Measurements from ENCODE around the gene RTEL1.

RTEL1 gene

DNA sequence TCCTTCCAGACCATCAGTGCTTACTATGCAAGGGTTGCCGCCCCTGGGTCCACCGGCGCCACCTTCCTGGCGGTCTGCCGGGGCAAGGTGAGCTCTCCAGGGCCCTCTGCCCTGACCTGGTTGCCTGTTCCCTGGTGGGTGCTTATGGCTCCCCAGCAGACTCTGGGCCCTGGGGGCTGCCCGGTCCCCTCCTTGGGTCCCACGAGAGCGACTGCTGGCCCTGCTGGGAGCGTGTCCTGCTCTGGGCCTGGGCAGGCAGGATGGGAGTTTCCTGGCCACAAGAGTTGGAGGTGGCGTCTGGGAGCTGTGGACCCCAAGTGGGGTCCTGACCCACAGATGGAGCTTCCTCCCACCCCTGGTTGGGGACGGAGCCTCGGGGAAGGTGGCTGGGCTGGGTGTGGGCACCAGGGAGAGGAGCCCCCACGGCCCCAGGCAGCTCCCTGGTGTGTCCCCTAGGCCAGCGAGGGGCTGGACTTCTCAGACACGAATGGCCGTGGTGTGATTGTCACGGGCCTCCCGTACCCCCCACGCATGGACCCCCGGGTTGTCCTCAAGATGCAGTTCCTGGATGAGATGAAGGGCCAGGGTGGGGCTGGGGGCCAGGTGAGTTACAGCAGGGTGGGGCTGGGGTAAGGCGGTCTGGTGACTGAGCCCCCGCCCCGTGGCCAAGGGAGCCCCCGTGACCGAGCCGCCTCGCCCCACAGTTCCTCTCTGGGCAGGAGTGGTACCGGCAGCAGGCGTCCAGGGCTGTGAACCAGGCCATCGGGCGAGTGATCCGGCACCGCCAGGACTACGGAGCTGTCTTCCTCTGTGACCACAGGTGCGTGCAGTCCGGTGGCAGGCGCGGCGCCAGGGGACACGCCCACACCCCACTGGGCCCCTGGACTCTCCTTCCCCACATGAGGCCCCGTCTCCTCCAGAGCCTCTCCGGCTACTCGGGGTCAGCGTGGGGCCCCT lies 31.2 kb downstream of the RTEL1 start:
- DNase-seq (ENCODE audit: low read depth), result no peak
- no peak overlapping the region for H3K4me3 ChIP-seq (ENCODE audit: low read depth, low read length)
- TF ChIP-seq MYC (IDR thresholded peaks at IDR 0.05; ENCODE audit: low read depth, low read length) (no peak), POLR2A (IDR thresholded peaks at IDR 0.05; ENCODE audit: extremely low read depth, insufficient read length) (no peak)
- TF ChIP-seq, protein P1, sequence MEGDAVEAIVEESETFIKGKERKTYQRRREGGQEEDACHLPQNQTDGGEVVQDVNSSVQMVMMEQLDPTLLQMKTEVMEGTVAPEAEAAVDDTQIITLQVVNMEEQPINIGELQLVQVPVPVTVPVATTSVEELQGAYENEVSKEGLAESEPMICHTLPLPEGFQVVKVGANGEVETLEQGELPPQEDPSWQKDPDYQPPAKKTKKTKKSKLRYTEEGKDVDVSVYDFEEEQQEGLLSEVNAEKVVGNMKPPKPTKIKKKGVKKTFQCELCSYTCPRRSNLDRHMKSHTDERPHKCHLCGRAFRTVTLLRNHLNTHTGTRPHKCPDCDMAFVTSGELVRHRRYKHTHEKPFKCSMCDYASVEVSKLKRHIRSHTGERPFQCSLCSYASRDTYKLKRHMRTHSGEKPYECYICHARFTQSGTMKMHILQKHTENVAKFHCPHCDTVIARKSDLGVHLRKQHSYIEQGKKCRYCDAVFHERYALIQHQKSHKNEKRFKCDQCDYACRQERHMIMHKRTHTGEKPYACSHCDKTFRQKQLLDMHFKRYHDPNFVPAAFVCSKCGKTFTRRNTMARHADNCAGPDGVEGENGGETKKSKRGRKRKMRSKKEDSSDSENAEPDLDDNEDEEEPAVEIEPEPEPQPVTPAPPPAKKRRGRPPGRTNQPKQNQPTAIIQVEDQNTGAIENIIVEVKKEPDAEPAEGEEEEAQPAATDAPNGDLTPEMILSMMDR (IDR thresholded peaks at IDR 0.05; ENCODE audit: low read depth, low read length), result no peak
- TF ChIP-seq, protein P2, sequence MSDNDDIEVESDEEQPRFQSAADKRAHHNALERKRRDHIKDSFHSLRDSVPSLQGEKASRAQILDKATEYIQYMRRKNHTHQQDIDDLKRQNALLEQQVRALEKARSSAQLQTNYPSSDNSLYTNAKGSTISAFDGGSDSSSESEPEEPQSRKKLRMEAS (IDR thresholded peaks at IDR 0.05; ENCODE audit: low read depth, low read length), result no peak

DNA sequence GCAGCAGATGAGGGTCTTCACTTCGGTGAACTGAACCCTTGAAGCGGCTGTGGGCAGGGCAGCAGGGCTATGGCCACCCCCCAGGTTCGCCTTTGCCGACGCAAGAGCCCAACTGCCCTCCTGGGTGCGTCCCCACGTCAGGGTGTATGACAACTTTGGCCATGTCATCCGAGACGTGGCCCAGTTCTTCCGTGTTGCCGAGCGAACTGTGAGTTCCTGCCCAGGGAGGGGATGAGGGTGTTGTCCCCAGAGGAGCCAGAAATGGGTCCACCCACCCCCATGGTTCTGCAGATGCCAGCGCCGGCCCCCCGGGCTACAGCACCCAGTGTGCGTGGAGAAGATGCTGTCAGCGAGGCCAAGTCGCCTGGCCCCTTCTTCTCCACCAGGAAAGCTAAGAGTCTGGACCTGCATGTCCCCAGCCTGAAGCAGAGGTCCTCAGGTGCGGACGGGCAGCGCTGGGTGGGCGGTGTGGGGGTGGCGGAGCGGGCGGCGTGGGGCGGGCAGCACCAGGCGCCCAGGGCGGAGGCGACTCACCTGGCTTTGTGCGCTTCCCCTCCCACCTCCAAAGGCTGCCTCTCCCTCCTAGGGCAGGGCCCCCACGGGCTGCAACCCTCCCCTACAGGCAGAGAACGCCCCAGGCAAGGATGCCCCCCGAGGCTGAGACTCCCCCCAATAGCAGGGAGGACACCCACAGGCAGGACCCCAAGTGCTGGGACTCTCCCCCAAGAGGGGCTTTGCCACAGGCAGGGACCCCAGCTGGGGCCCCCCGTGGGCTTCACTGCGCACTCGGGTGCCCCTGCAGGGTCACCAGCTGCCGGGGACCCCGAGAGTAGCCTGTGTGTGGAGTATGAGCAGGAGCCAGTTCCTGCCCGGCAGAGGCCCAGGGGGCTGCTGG lies 32.1 kb downstream of the RTEL1 start:
- no peak overlapping the region for H3K4me3 ChIP-seq (ENCODE audit: low read depth, low read length)
- DNase-seq (ENCODE audit: low read depth), result no peak
- no peak for TF ChIP-seq POLR2A (IDR thresholded peaks at IDR 0.05; ENCODE audit: extremely low read depth, insufficient read length)
- TF ChIP-seq MYC (IDR thresholded peaks at IDR 0.05; ENCODE audit: low read depth, low read length), result no peak
- TF ChIP-seq, protein P2 (IDR thresholded peaks at IDR 0.05; ENCODE audit: low read depth, low read length), result no peak
- TF ChIP-seq, protein P1 (IDR thresholded peaks at IDR 0.05; ENCODE audit: low read depth, low read length), result no peak

DNA sequence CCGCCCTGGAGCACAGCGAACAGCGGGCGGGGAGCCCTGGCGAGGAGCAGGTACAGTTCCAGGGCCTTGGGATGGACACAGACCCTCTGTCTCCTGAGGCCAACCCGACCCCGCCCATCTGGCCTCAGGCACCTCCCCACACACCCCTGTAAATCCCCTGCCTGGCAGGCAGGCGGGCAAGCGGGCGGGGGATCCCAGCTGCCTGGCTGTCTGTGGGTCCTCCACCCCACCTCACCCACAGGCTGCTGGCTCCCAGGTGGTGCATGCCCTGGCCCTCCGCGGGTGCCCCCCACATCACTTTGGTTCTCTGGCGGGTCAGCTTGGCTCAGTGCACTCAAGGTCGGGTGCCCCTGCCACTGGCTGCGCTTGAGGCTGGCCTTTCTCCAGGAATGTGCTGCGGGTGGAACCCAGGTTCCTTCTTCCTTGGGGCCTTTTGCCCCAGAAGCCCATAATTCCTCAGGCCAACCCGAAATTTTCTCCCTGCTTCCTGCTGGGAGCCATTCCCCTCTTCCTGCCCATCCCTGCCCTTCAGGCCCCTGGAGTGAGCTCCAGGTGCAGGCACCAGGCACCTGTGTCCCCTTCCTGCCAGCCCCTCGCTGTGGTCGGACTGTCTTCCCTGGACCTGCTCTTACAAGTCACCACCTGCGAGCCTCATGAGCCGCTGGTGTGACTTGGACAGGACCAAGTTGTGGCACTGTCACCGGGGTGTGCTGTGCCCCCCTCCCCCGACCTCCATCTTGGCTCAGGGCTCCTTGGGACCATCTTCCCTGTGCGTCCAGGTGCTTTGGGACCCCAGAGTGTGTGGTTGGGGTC lies 33.0 kb downstream of the RTEL1 start:
- TF ChIP-seq POLR2A (IDR thresholded peaks at IDR 0.05; ENCODE audit: extremely low read depth, insufficient read length) (no peak), MYC (IDR thresholded peaks at IDR 0.05; ENCODE audit: low read depth, low read length) (no peak)
- TF ChIP-seq, protein P1 (IDR thresholded peaks at IDR 0.05; ENCODE audit: low read depth, low read length), result no peak
- TF ChIP-seq, protein P2 (IDR thresholded peaks at IDR 0.05; ENCODE audit: low read depth, low read length), result no peak

DNA sequence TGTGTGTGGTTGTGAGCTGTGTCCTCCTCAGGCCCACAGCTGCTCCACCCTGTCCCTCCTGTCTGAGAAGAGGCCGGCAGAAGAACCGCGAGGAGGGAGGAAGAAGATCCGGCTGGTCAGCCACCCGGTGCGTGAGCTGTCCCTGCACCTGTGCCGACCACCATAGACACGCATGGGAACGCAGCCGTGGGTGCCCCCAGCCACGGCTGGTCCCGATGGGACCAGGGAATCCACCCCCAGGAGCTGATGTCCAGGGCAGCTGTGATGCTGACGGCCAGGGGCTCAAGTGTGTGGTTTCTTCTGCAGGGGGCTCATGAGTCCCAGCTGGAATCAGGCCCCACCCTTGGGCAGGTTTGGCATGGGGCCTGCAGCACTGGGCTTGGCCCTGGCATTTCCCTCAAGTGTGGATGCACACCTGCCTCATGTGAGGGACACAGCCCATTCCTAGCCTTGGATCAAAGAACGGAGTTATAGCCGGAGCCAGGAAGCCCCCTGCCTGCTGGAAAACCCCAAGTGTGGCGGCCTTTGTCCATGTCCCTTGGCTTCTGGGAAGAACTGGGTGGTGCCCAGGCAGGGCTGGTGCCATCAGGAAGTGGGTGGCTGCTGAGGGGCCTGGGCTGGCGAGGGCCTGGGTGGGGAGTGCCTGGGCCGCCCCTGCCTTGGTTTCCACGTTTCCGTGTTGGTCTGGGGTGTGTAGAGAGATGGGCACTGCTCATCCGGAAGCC lies 33.8 kb downstream of the RTEL1 start:
- TF ChIP-seq, protein P2 (IDR thresholded peaks at IDR 0.05; ENCODE audit: low read depth, low read length), result no peak
- TF ChIP-seq, protein P1 (IDR thresholded peaks at IDR 0.05; ENCODE audit: low read depth, low read length), result no peak
- TF ChIP-seq POLR2A (IDR thresholded peaks at IDR 0.05; ENCODE audit: extremely low read depth, insufficient read length) (no peak), MYC (IDR thresholded peaks at IDR 0.05; ENCODE audit: low read depth, low read length) (no peak)
- H3K4me3 ChIP-seq (ENCODE audit: low read depth, low read length), result no peak overlapping the region
- no peak for DNase-seq (ENCODE audit: low read depth)

More for the DNA sequence above, 33.0 kb downstream of the RTEL1 start:
- DNase-seq (ENCODE audit: low read depth), result no peak
- no peak overlapping the region for H3K4me3 ChIP-seq (ENCODE audit: low read depth, low read length)

Data from NB4 (cell line).